ENCODE results near the gene MYLK.
A peak's percentile ranks its signal among the peaks of the same experiment; 100 is the strongest.
"Not testable (repeated sequence)": the region's sequence is repeated elsewhere in the genome, so short reads cannot be mapped to it uniquely, and the experiment has no call there.

MYLK gene

GRCh38 chr3:123723070-123723469 lies 161.1 kb downstream of the MYLK start:
- no peak overlapping the region for H3K4me3 ChIP-seq (ENCODE audit: low read length)
- H3K27me3 ChIP-seq (ENCODE audit: insufficient read depth, low read length) = no peaks in the 10 kb centered on the region
- H2AFZ ChIP-seq (ENCODE audit: low read depth, low read length) = peak overlapping the region; percentile 60
- H3K9me3 ChIP-seq (ENCODE audit: low read length) = no peaks in the 10 kb centered on the region
- H3K36me3 ChIP-seq (ENCODE audit: insufficient read depth, low read length) = no peaks in the 10 kb centered on the region
- H3K4me1 ChIP-seq (ENCODE audit: insufficient read depth, low read length) = no peaks in the 10 kb centered on the region

GRCh38 chr3:123722456-123722855 lies 161.7 kb downstream of the MYLK start:
- Histone ChIP-seq H3K4me1 (ENCODE audit: insufficient read depth, low read length) (no peaks in the 10 kb centered on the region), H3K36me3 (ENCODE audit: insufficient read depth, low read length) (no peaks in the 10 kb centered on the region), H3K4me3 (ENCODE audit: low read length) (no peak overlapping the region), H3K27me3 (ENCODE audit: insufficient read depth, low read length) (no peaks in the 10 kb centered on the region), H2AFZ (ENCODE audit: low read depth, low read length) (no peak overlapping the region), H3K9me3 (ENCODE audit: low read length) (no peaks in the 10 kb centered on the region)

GRCh38 chr3:123722021-123722420 lies 162.1 kb downstream of the MYLK start:
- no peak overlapping the region for H3K4me3 ChIP-seq (ENCODE audit: low read length)
- no peaks in the 10 kb centered on the region for H3K4me1 ChIP-seq (ENCODE audit: insufficient read depth, low read length)
- H2AFZ ChIP-seq (ENCODE audit: low read depth, low read length) = no peak overlapping the region

GRCh38 chr3:123721095-123721689 lies 162.9 kb downstream of the MYLK start:
- not testable (repeated sequence) for H3K4me3 ChIP-seq (ENCODE audit: low read length); H3K4me1 ChIP-seq (ENCODE audit: insufficient read depth, low read length); H2AFZ ChIP-seq (ENCODE audit: low read depth, low read length); H3K27me3 ChIP-seq (ENCODE audit: insufficient read depth, low read length); H3K9me3 ChIP-seq (ENCODE audit: low read length); H3K36me3 ChIP-seq (ENCODE audit: insufficient read depth, low read length)

More at GRCh38 chr3:123722021-123722420, 162.1 kb downstream of the MYLK start:
- no peaks in the 10 kb centered on the region for H3K36me3 ChIP-seq (ENCODE audit: insufficient read depth, low read length)
- H3K27me3 ChIP-seq (ENCODE audit: insufficient read depth, low read length) = no peaks in the 10 kb centered on the region
- no peaks in the 10 kb centered on the region for H3K9me3 ChIP-seq (ENCODE audit: low read length)

- no peak overlapping the region for H3K4me3 ChIP-seq (ENCODE audit: low read length)
- H3K4me1 ChIP-seq (ENCODE audit: insufficient read depth, low read length) = no peaks in the 10 kb centered on the region
- H2AFZ ChIP-seq (ENCODE audit: low read depth, low read length) = no peak overlapping the region
- no peaks in the 10 kb centered on the region for H3K36me3 ChIP-seq (ENCODE audit: insufficient read depth, low read length)
- no peaks in the 10 kb centered on the region for H3K27me3 ChIP-seq (ENCODE audit: insufficient read depth, low read length)
- no peaks in the 10 kb centered on the region for H3K9me3 ChIP-seq (ENCODE audit: low read length)
These were observed 163.5 kb downstream of the MYLK start for GRCh38 chr3:123720638-123721037.

GRCh38 chr3:123719862-123720453 lies 164.2 kb downstream of the MYLK start:
- Histone ChIP-seq H3K9me3 (ENCODE audit: low read length) (no peaks in the 10 kb centered on the region), H3K4me1 (ENCODE audit: insufficient read depth, low read length) (no peaks in the 10 kb centered on the region), H3K27me3 (ENCODE audit: insufficient read depth, low read length) (no peaks in the 10 kb centered on the region), H3K36me3 (ENCODE audit: insufficient read depth, low read length) (no peaks in the 10 kb centered on the region), H2AFZ (ENCODE audit: low read depth, low read length) (no peak overlapping the region), H3K4me3 (ENCODE audit: low read length) (no peak overlapping the region)

- not testable (repeated sequence) for H3K27me3 ChIP-seq (ENCODE audit: insufficient read depth, low read length); H3K9me3 ChIP-seq (ENCODE audit: low read length); H3K4me3 ChIP-seq (ENCODE audit: low read length); H3K4me1 ChIP-seq (ENCODE audit: insufficient read depth, low read length); H2AFZ ChIP-seq (ENCODE audit: low read depth, low read length); H3K36me3 ChIP-seq (ENCODE audit: insufficient read depth, low read length)
These were observed 164.9 kb downstream of the MYLK start for GRCh38 chr3:123719061-123719756.

GRCh38 chr3:123718108-123718507 lies 166.0 kb downstream of the MYLK start:
- H3K27me3 ChIP-seq (ENCODE audit: insufficient read depth, low read length) = no peaks in the 10 kb centered on the region
- H3K4me3 ChIP-seq (ENCODE audit: low read length) = no peak overlapping the region
- H3K9me3 ChIP-seq (ENCODE audit: low read length) = no peaks in the 10 kb centered on the region
- no peaks in the 10 kb centered on the region for H3K4me1 ChIP-seq (ENCODE audit: insufficient read depth, low read length)
- H2AFZ ChIP-seq (ENCODE audit: low read depth, low read length) = no peak overlapping the region
- no peaks in the 10 kb centered on the region for H3K36me3 ChIP-seq (ENCODE audit: insufficient read depth, low read length)

- H3K36me3 ChIP-seq (ENCODE audit: insufficient read depth, low read length); H2AFZ ChIP-seq (ENCODE audit: low read depth, low read length); H3K27me3 ChIP-seq (ENCODE audit: insufficient read depth, low read length); H3K4me3 ChIP-seq (ENCODE audit: low read length); H3K4me1 ChIP-seq (ENCODE audit: insufficient read depth, low read length); H3K9me3 ChIP-seq (ENCODE audit: low read length): not testable (repeated sequence)
These were observed 166.7 kb downstream of the MYLK start for GRCh38 chr3:123717451-123717850.

GRCh38 chr3:123716411-123716810 lies 167.7 kb downstream of the MYLK start:
- Histone ChIP-seq H3K9me3 (ENCODE audit: low read length) (no peaks in the 10 kb centered on the region), H2AFZ (ENCODE audit: low read depth, low read length) (no peak overlapping the region), H3K27me3 (ENCODE audit: insufficient read depth, low read length) (no peaks in the 10 kb centered on the region), H3K36me3 (ENCODE audit: insufficient read depth, low read length) (no peaks in the 10 kb centered on the region), H3K4me3 (ENCODE audit: low read length) (no peak overlapping the region), H3K4me1 (ENCODE audit: insufficient read depth, low read length) (peaks cover 7% of the 10 kb centered on the region)

- Histone ChIP-seq H2AFZ (ENCODE audit: low read depth, low read length) (no peak overlapping the region), H3K4me3 (ENCODE audit: low read length) (no peak overlapping the region), H3K27me3 (ENCODE audit: insufficient read depth, low read length) (no peaks in the 10 kb centered on the region)
These were observed 170.9 kb downstream of the MYLK start for GRCh38 chr3:123713211-123713610.

GRCh38 chr3:123712077-123712860 lies 171.9 kb downstream of the MYLK start:
- no peaks in the 10 kb centered on the region for H3K36me3 ChIP-seq (ENCODE audit: insufficient read depth, low read length)
- no peak overlapping the region for H3K4me3 ChIP-seq (ENCODE audit: low read length)
- no peaks in the 10 kb centered on the region for H3K9me3 ChIP-seq (ENCODE audit: low read length)
- no peak overlapping the region for H2AFZ ChIP-seq (ENCODE audit: low read depth, low read length)
- H3K27me3 ChIP-seq (ENCODE audit: insufficient read depth, low read length) = no peaks in the 10 kb centered on the region
- peaks cover 7% of the 10 kb centered on the region for H3K4me1 ChIP-seq (ENCODE audit: insufficient read depth, low read length)

More at GRCh38 chr3:123713211-123713610, 170.9 kb downstream of the MYLK start:
- Histone ChIP-seq H3K36me3 (ENCODE audit: insufficient read depth, low read length) (no peaks in the 10 kb centered on the region), H3K9me3 (ENCODE audit: low read length) (no peaks in the 10 kb centered on the region), H3K4me1 (ENCODE audit: insufficient read depth, low read length) (peaks cover 7% of the 10 kb centered on the region)

GRCh38 chr3:123711356-123711755 lies 172.8 kb downstream of the MYLK start:
- Histone ChIP-seq H3K36me3 (ENCODE audit: insufficient read depth, low read length) (no peaks in the 10 kb centered on the region), H2AFZ (ENCODE audit: low read depth, low read length) (no peak overlapping the region), H3K4me3 (ENCODE audit: low read length) (no peak overlapping the region), H3K4me1 (ENCODE audit: insufficient read depth, low read length) (peaks cover 7% of the 10 kb centered on the region), H3K27me3 (ENCODE audit: insufficient read depth, low read length) (no peaks in the 10 kb centered on the region), H3K9me3 (ENCODE audit: low read length) (no peaks in the 10 kb centered on the region)

Data from neuron (in vitro differentiated cells).